DOHH2 (cell line): ENCODE measurements around the gene HIKESHI.
"Not testable (repeated sequence)": the region's sequence is repeated elsewhere in the genome, so short reads cannot be mapped to it uniquely, and the experiment has no call there.

Experiments
- H3F3A ChIP-seq: fragments of 200-600 bp; sonication (generic), shearing (Covaris generic); 2 replicates; pipeline ENCODE4 v1.6.0; 2016; ENCODE audit warnings: antibody characterized with exemption, mild to moderate bottlenecking; ENCODE audit not compliant: control insufficient read depth, insufficient read depth
- H3K27ac ChIP-seq: fragments of 200-600 bp; sonication (generic); 2 replicates; pipeline ENCODE4 v1.5.1; 2014; ENCODE audit warnings: low read depth, mild to moderate bottlenecking, low read length, moderate library complexity
- H3K27me3 ChIP-seq: fragments of 200-600 bp; sonication (generic); 2 replicates; pipeline ENCODE4 v1.6.1; 2014; ENCODE audit warnings: mild to moderate bottlenecking, low read length, mixed read lengths; ENCODE audit not compliant: control insufficient read depth
- H3K36me3 ChIP-seq: fragments of 200-600 bp; sonication (generic); 2 replicates; pipeline ENCODE4 v1.6.1; 2014; ENCODE audit warnings: mild to moderate bottlenecking, low read length, moderate library complexity, mixed read lengths; ENCODE audit not compliant: control insufficient read depth
- H3K4me1 ChIP-seq: fragments of 200-600 bp; sonication (generic); 2 replicates; pipeline ENCODE4 v1.6.1; 2014; ENCODE audit warnings: mild to moderate bottlenecking, low read length, mixed read lengths; ENCODE audit not compliant: control insufficient read depth
- H3K4me2 ChIP-seq: fragments of 200-600 bp; sonication (generic); 2 replicates; pipeline ENCODE4 v1.6.0; 2014; ENCODE audit warnings: mild to moderate bottlenecking, low read length, moderate library complexity
- H3K4me3 ChIP-seq: fragments of 200-600 bp; sonication (generic); 2 replicates; pipeline ENCODE4 v1.5.1; 2014; ENCODE audit warnings: mild to moderate bottlenecking, low read length, mixed read lengths
- H3K79me2 ChIP-seq: fragments of 200-600 bp; sonication (generic); 2 replicates; pipeline ENCODE4 v1.6.1; 2014; ENCODE audit warnings: mild to moderate bottlenecking, low read length, mixed read lengths; ENCODE audit not compliant: control insufficient read depth
- H3K9me2 ChIP-seq: fragments of 200-600 bp; sonication (generic); replicated peaks from 2 replicates; pipeline ENCODE4 v1.6.1; 2014; ENCODE audit warnings: mild to moderate bottlenecking, low read length, mixed read lengths; ENCODE audit not compliant: control insufficient read depth
- H3K9me3 ChIP-seq: fragments of 200-600 bp; sonication (generic); 2 replicates; pipeline ENCODE4 v1.6.1; 2014; ENCODE audit warnings: antibody characterized with exemption, low read length, mixed read lengths; ENCODE audit not compliant: control insufficient read depth, insufficient read depth
- H4K20me1 ChIP-seq: fragments of 200-600 bp; sonication (generic); 2 replicates; pipeline ENCODE4 v1.6.0; 2014; ENCODE audit warnings: low read depth, mild to moderate bottlenecking, antibody characterized with exemption, low read length, moderate library complexity; ENCODE audit not compliant: control insufficient read depth, insufficient read depth
- CTCF ChIP-seq: fragments of 200-600 bp; sonication (generic); IDR thresholded peaks from one replicate; pipeline ENCODE4 v1.5.1; 2014; ENCODE audit warnings: antibody characterized with exemption, mild to moderate bottlenecking, low read depth, low read length; ENCODE audit not compliant: poor library complexity, severe bottlenecking
- EZH2phosphoT487 ChIP-seq: fragments of 200-600 bp; sonication (generic); IDR thresholded peaks from 2 replicates; pipeline ENCODE4 v1.6.1; 2017; ENCODE audit warnings: borderline replicate concordance, mild to moderate bottlenecking, antibody characterized with exemption, low read length, moderate library complexity, mixed read lengths

Gene HIKESHI

GRCh38 chr11:86303257-86303656 is 1.2 kb downstream of the HIKESHI start:
- H3K4me3 ChIP-seq, result peak overlapping the region; percentile 93
- peaks cover 20% of the 10 kb centered on the region for H3K36me3 ChIP-seq
- no peak overlapping the region for H3K27ac ChIP-seq
- no peaks in the 10 kb centered on the region for H3K9me3 ChIP-seq
- peaks cover 20% of the 10 kb centered on the region for H3K4me1 ChIP-seq
- no peaks in the 10 kb centered on the region for H4K20me1 ChIP-seq
- peaks cover 43% of the 10 kb centered on the region for H3K79me2 ChIP-seq
- H3K9me2 ChIP-seq, result no peaks in the 10 kb centered on the region
- H3K4me2 ChIP-seq, result peak overlapping the region; percentile 73
- TF ChIP-seq EZH2phosphoT487 (no peak), CTCF (no peak)
- H3F3A ChIP-seq, result no peaks in the 10 kb centered on the region
- H3K27me3 ChIP-seq, result no peaks in the 10 kb centered on the region

GRCh38 chr11:86308710-86309109 is 6.7 kb downstream of the HIKESHI start:
- H3K4me3 ChIP-seq, H3K27me3 ChIP-seq, H3K9me2 ChIP-seq, H3K27ac ChIP-seq, H3K4me2 ChIP-seq, H3K9me3 ChIP-seq, H4K20me1 ChIP-seq, H3K4me1 ChIP-seq, H3F3A ChIP-seq: not testable (repeated sequence)
- H3K79me2 ChIP-seq, result peaks cover 41% of the 10 kb centered on the region
- H3K36me3 ChIP-seq, result peaks cover 19% of the 10 kb centered on the region

- no peaks in the 10 kb centered on the region for H3K27me3 ChIP-seq
- H3K9me2 ChIP-seq, result no peaks in the 10 kb centered on the region
- TF ChIP-seq EZH2phosphoT487 (no peak), CTCF (no peak)
- H3K36me3 ChIP-seq, result peaks cover 20% of the 10 kb centered on the region
- H3K9me3 ChIP-seq, result no peaks in the 10 kb centered on the region
- H3K4me3 ChIP-seq, result no peak overlapping the region
- no peaks in the 10 kb centered on the region for H3K4me1 ChIP-seq
- H3F3A ChIP-seq, result no peaks in the 10 kb centered on the region
- H3K79me2 ChIP-seq, result peaks cover 18% of the 10 kb centered on the region
- no peak overlapping the region for H3K27ac ChIP-seq
- no peaks in the 10 kb centered on the region for H4K20me1 ChIP-seq
- no peak overlapping the region for H3K4me2 ChIP-seq
These were observed 11.8 kb downstream of the HIKESHI start for GRCh38 chr11:86313793-86314192.

GRCh38 chr11:86314636-86315035 is 12.6 kb downstream of the HIKESHI start:
- Histone ChIP-seq H3F3A (no peaks in the 10 kb centered on the region), H3K27ac (no peak overlapping the region), H3K9me2 (no peaks in the 10 kb centered on the region), H4K20me1 (no peaks in the 10 kb centered on the region), H3K79me2 (peaks cover 18% of the 10 kb centered on the region), H3K4me2 (no peak overlapping the region), H3K4me1 (no peaks in the 10 kb centered on the region), H3K4me3 (no peak overlapping the region), H3K27me3 (no peaks in the 10 kb centered on the region), H3K36me3 (peaks cover 22% of the 10 kb centered on the region), H3K9me3 (no peaks in the 10 kb centered on the region)
- no peak for TF ChIP-seq EZH2phosphoT487
- no peak for TF ChIP-seq CTCF
